Keratinocyte (primary cell): ENCODE data around the gene SPON1.

Source experiments
- CTCF ChIP-seq, 3 experiments: IDR thresholded peaks in 1 of 3; conservative IDR thresholded peaks in 1 of 3; optimal IDR thresholded peaks in 1 of 3; 2 replicates in 2 of 3; 3 replicates in 1 of 3; pipeline versions ENCODE3 to v1.5.1; 2011; ENCODE audit warnings: low read length in 3 of 3, mild to moderate bottlenecking in 3 of 3, moderate library complexity in 2 of 3, control low read depth in 1 of 3, inconsistent platforms in 1 of 3; ENCODE audit not compliant: insufficient read depth in 2 of 3; ENCODE audit errors: extremely low read depth in 1 of 3
- EZH2 ChIP-seq: IDR thresholded peaks from one replicate; pipeline ENCODE4 v1.6.1; 2012; ENCODE audit warnings: inconsistent platforms, mild to moderate bottlenecking, low read length, moderate library complexity

DNA sequence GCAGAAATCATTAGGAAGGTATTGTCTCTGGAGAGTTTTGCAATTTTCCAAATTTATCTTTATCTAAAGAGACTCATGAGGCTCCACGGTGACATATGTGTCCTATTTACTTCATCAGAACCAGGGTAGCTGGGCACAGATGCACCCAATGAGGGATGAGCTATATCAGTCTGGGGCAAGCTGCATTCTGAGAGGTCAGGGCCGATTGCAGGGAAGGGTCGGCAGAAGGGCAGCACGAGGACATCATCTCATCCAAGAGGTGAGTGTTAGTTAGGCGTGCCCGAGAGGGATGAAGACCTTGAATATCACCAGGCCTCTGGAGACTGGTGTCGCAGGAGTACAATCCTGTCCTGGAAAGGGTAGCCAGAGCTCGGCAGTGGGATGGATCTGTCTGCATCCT, 41.0 kb upstream of the SPON1 start:
- TF ChIP-seq CTCF (optimal IDR thresholded peaks at IDR 0.05 in 1 of 3, IDR thresholded peaks at IDR 0.05 in 1 of 3, conservative IDR thresholded peaks at IDR 0.05 in 1 of 3; ENCODE audit: extremely low read depth in 1 of 3, insufficient read depth in 2 of 3, low read length in 3 of 3) (no peak), EZH2 (no peak)
